ENCODE measurements around the gene TM2D1.
A peak's percentile ranks its signal among the peaks of the same experiment; 100 is the strongest.
"Not testable (repeated sequence)": the region's sequence is repeated elsewhere in the genome, so short reads cannot be mapped to it uniquely, and the experiment has no call there.

Gene TM2D1

DNA sequence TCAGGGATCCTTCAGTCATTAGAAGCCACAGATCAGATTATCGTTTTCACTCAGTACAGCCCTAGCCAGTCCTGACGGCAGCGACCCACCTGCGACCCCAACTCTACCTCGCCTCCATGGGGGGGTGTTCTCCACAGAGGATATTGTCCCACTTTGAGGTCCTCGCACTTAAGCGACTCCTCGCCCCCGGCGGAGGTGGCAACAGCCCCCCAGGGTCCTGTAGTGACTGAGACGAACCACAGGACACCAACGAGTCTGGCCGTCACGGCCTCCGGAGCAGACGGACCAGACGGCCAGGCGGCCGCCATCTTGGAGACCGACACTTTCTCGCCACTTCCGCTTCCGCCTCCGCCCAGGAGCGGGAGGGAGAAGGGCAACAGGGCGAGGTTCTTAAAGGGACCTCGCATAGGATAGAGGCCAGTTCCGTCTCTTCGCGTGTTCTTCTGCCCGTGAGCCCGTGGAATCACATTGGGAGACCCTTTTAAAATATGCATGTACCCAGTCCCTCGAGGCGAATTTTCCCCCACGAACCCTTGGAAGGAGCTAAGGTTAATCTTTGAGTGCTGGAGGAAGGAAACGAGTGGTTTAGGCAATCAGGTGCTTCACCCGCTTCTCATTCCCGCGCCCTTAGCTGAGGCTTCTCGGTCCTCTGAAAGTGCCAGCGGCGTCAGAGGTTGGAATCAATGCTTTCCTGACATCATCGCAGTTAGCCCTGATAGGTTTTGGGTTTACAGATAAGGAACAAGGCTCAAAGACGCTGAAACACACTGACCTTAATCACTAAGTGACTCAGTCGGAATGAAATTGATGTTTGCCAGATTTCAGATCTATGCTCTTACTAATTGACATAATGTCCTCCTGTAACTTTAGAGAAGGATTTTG is at the start of gene TM2D1:
TSS of gene TM2D1 (minus strand) at position 329 of the 882 bp plus-strand sequence. CDS start at position 308, 21 bp downstream.
- peak; percentile 96 for DNase-seq

- DNase-seq, result no peak
Observed at GRCh38 chr1:61770131-61770530, 45.2 kb upstream of the TM2D1 start.

- no peak for DNase-seq
Observed at GRCh38 chr1:61757950-61758349, 33.0 kb upstream of the TM2D1 start.

- DNase-seq, result no peak
Observed at GRCh38 chr1:61756773-61757172, 31.8 kb upstream of the TM2D1 start.

GRCh38 chr1:61754545-61754944 is 29.6 kb upstream of the TM2D1 start:
- no peak for DNase-seq

DNA sequence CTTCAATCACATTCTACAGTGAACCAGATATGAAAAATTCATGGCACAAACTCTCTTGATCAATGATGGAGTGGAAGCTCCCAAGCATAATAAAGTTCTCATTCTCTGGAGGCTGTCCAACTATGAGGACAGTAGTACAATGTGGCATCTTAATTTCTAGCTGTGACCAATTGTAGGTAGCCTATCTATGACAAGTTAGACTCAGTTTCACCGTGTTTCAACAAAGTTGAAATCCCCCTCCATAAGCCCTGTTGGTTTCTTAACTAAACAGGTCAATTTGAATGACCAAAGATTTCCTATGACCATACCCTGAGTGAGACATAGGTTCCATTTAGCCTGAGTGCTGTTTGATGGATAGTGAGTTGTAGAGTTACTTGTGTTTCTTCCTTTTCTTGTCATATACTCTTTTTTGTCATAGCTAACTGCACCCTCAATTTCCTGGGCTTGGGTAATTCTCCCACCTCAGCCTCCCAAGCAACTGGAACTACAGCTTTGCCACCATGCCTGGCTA is 29.1 kb upstream of the TM2D1 start:
- DNase-seq, result no peak

DNA sequence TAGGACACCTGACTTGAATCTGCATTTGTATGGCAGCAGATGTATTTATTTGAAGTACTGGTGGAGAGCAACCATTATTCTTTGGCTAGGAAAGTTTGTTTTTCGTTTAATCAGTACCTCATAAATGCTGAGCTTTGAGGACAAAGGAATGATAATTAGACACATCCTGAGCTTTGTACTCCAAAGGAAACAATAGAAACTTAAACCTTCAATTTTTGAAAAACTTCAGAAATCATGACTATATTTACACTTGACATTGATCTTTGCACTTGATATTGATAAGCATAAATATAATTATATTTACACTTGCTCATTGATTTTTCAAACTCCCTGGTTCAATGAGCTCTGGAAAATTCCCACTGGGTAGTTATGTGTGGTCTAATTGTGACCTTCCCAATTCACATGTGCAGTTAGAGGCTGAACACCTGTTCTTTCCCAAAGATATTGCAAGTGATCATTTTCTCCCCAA is 28.0 kb upstream of the TM2D1 start:
- no peak for DNase-seq

DNA sequence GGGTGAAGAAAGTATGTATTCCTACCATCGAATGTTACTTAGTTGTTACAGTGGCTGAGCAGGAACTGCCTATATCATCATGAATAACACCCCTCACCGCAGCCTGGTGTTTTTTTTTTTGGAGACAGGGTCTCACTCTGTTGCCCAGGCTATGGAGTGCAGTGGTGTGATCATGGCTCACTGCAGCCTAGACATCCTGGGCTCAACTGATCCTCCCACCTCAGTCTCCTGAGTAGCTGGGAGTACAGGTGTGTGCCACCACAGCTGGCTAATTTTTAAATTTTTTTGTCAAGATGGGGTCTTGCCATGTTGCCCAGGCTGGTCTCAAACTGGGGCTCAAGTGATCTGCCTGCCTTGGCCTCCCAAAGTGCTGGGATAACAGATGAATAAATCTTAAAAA is 24.6 kb upstream of the TM2D1 start:
- no peak for DNase-seq

GRCh38 chr1:61748566-61748965 is 23.6 kb upstream of the TM2D1 start:
- no peak for DNase-seq

- DNase-seq, result no peak
Observed at GRCh38 chr1:61746813-61747212, 21.9 kb upstream of the TM2D1 start.

GRCh38 chr1:61743716-61744580 is 19.0 kb upstream of the TM2D1 start:
- no peak for DNase-seq

GRCh38 chr1:61743431-61743705 is 18.4 kb upstream of the TM2D1 start:
- DNase-seq, result no peak

GRCh38 chr1:61742620-61743430 is 17.9 kb upstream of the TM2D1 start:
- DNase-seq, result peak; percentile 53

DNA sequence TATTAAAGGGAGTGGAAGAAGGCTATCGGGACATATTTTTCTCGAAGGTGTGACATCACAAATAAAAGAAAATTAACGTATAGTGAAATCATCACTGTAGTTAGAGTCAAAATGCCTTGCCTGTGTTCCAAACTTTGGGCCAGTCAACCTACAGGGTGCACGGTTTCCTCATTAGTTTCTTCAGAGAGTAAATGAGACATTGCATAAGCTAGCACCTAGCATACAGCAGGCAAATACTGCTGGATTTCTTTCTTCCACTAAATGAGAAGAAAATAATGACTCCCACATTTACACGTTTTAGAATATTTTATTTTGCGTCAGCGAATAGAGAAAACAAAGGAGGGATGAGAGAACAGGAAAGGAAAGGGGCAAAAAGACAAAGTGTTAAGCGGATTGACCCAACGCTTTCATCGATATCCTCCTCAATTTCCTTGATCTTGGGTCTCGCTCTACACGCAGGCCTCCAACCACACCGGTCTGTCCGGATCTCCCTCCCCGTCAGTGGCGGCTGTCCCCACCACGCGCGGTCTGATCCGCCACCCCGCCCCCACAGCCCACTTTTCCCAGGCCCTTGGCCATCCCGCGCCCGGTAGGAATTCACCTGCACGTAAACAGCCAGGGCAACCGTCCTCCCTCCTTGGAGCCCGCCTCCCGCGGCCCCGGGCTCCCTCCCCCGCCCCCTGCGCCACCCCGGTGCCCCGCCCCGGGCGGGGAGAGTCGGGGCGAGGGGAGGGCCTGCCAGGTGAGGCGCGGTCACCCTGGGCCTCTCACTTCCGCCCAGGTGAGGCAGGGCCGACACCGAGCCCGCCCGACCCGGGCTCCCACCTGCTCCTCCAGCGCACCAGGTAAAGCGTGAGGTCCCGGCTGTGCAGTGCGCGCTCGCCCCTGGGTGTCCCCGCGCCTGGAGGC is 17.0 kb upstream of the TM2D1 start, which contains the start of gene PATJ:
TSS of gene PATJ (plus strand) at position 770 of the 909 bp plus-strand sequence. CDS start 20,413 bp downstream, outside the sequence.
- DNase-seq, result peak; percentile 69

GRCh38 chr1:61740751-61741700 is 16.1 kb upstream of the TM2D1 start:
- no peak for DNase-seq

GRCh38 chr1:61732726-61733125 is 7.8 kb upstream of the TM2D1 start:
- no peak for DNase-seq

- not testable (repeated sequence) for DNase-seq
Observed at GRCh38 chr1:61730679-61731078, 5.7 kb upstream of the TM2D1 start.

- DNase-seq, result no peak
Observed at GRCh38 chr1:61727544-61727943, 2.6 kb upstream of the TM2D1 start.

- DNase-seq, result no peak
Observed at GRCh38 chr1:61724506-61724812, 482 bp downstream of the TM2D1 start.

DNA sequence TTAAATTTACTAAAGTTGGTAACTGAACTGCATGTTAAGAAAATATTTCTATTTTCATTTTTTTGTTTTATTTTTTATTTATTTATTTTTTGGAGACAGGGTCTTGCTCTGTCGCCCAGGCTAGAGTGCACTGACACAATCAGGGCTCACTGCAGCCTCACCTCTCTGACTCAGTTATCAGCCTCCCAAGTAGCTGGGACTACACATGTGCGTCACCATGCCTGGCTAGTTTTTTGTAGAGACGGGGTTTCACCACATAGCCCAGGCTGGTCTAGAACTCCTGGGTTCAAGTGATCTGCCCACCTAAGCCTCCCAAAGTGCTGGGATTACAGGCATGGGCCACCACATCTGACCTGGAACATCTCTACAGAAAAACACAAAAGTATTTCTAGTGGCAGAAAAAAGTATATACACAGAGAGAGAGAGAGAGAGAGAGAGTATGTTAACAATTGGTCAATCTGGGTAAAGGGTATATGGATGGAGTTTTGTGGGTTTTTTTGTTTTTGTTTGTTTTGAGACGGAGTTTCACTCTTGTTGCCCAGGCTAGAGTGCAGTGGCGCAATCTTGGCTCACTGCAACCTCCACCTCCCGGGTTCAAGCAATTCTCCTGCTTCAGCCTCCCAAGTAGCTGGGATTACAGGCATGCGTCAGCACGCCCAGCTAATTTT is 5.8 kb downstream of the TM2D1 start:
- DNase-seq, result not testable (repeated sequence)

Measured in DMS79 treated with DMSO at 0.1 percent for 48 hours (cell line).